Measurements from ENCODE around the gene SYNDIG1. TPM values are rescaled to one million over a fixed set of nuclear protein-coding genes. Genes with fewer than 3 reads are reported as not detected.

SYNDIG1 gene
- total and polyA plus RNA-seq, 4 donors: 0.20 to 5.0 (median 0.63) TPM

DNA sequence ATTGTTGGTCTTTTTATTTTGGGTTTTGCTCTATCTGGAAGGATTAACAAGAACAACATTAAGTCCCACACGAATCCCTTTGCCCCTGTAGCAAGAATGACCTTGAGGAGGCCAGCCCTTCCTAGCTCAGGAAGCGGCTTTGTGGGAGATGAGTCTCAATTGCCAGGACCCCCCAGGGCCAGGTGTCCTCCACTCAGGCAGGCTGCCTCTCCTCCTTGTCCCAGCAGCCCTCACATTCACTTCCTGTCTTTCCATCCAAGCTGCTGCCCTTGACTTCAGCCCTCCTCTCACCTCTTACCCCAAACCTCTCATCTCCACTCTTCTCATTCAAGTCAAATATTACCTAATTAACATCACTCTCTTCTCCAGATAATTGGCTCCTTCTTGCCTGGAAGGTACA lies 22.6 kb upstream of the SYNDIG1 start:
- TF ChIP-seq, protein P1, sequence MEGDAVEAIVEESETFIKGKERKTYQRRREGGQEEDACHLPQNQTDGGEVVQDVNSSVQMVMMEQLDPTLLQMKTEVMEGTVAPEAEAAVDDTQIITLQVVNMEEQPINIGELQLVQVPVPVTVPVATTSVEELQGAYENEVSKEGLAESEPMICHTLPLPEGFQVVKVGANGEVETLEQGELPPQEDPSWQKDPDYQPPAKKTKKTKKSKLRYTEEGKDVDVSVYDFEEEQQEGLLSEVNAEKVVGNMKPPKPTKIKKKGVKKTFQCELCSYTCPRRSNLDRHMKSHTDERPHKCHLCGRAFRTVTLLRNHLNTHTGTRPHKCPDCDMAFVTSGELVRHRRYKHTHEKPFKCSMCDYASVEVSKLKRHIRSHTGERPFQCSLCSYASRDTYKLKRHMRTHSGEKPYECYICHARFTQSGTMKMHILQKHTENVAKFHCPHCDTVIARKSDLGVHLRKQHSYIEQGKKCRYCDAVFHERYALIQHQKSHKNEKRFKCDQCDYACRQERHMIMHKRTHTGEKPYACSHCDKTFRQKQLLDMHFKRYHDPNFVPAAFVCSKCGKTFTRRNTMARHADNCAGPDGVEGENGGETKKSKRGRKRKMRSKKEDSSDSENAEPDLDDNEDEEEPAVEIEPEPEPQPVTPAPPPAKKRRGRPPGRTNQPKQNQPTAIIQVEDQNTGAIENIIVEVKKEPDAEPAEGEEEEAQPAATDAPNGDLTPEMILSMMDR (IDR thresholded peaks at IDR 0.05; ENCODE audit: control extremely low read depth, extremely low read depth): no peak
- no peak for ATAC-seq (ENCODE audit: insufficient read depth, low FRiP score)
- H3K4me1 ChIP-seq (ENCODE audit: control insufficient read depth in 5 of 5, insufficient read depth in 5 of 5, low read length in 5 of 5): peaks cover 0 to 7% (median 0%) of the 10 kb centered on the region in 5 donors
- peaks cover 0 to 9% (median 0%) of the 10 kb centered on the region in 4 donors for H3K9me3 ChIP-seq (ENCODE audit: control insufficient read depth in 4 of 4, insufficient read depth in 3 of 4, low read length in 3 of 4)
- DNase-seq: no peak
- no peaks in the 10 kb centered on the region for H3K27me3 ChIP-seq (ENCODE audit: control insufficient read depth in 3 of 3, insufficient read depth in 3 of 3, low read length in 2 of 3)
- no peak overlapping the region for H3K4me3 ChIP-seq
- WGBS, 2 donors: 80 to 90% methylated on average over 2 of the region's 2 CpGs
- H3K27ac ChIP-seq (ENCODE audit: low read depth in 1 of 2, low read length in 1 of 2): no peak overlapping the region
- H3K9ac ChIP-seq (ENCODE audit: insufficient read depth in 1 of 2, low read length in 2 of 2): no peak overlapping the region
- H3K36me3 ChIP-seq (ENCODE audit: control insufficient read depth in 4 of 4, insufficient read depth in 4 of 4, low read length in 4 of 4): no peaks in the 10 kb centered on the region

DNA sequence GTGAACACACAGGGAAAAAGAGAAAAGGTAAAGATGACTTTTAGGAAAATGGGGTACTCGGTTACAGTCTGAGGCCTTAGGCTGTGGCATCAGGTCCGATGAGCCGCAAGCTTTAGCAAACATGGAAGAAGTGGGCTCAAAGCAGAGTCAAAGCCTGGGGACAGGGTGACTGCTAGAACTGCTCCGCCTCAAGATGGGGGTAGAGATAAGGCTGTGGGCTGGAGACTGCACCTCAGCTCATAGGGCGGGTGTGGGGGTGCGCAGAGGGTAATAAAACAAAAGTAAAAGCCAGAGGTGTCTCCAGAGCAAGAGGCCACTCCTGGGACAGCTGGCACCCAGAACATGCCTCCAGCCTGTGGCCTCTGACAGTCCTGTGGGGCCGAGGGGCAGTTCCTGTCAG lies 21.3 kb upstream of the SYNDIG1 start:
- H3K9ac ChIP-seq (ENCODE audit: insufficient read depth in 1 of 2, low read length in 2 of 2): no peak overlapping the region
- H3K27ac ChIP-seq (ENCODE audit: low read depth in 1 of 2, low read length in 1 of 2): no peak overlapping the region
- DNase-seq (no peak), ATAC-seq (ENCODE audit: insufficient read depth, low FRiP score) (no peak)
- TF ChIP-seq, protein P1 (IDR thresholded peaks at IDR 0.05; ENCODE audit: control extremely low read depth, extremely low read depth): no peak
- WGBS, 2 donors: 74 to 85% methylated on average over 7 of the region's 7 CpGs
- H3K36me3 ChIP-seq (ENCODE audit: control insufficient read depth in 4 of 4, insufficient read depth in 4 of 4, low read length in 4 of 4): no peaks in the 10 kb centered on the region
- no peaks in the 10 kb centered on the region for H3K27me3 ChIP-seq (ENCODE audit: control insufficient read depth in 3 of 3, insufficient read depth in 3 of 3, low read length in 2 of 3)
- peaks cover 0 to 7% (median 0%) of the 10 kb centered on the region in 5 donors for H3K4me1 ChIP-seq (ENCODE audit: control insufficient read depth in 5 of 5, insufficient read depth in 5 of 5, low read length in 5 of 5)
- H3K4me3 ChIP-seq: no peak overlapping the region
- H3K9me3 ChIP-seq (ENCODE audit: control insufficient read depth in 4 of 4, insufficient read depth in 3 of 4, low read length in 3 of 4): peaks cover 0 to 10% (median 0%) of the 10 kb centered on the region in 4 donors

DNA sequence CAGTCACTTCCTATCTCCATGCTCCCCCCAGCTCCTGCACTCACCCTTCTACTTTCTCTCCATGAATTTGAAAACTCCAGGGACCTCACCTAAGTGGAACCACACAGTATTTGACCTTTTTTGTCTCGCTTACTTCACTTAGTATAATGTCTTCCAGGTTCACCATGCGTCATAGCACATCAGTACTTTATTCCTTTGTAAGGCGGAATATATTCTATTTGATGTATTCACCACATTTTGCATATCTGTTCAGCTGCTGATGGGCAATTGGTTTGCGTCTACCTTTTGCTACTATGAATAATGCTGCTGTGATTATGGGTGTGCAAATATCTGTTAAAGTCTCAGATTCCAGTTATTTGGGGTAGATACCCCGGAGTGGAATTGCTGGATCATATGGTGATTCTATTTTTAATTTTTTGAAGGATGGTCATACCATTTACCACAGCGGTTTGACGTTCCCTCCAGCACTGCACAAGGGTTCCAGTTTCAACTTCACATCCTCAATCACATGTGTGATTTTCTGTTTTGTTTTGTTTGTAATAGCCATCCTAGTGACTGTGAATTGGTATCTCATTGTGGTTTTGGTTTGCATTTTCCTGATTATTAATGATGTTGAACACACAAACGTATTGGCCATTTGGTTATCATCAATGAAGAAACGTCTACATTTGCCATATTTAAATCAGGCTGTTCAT lies 20.3 kb upstream of the SYNDIG1 start:
- H3K36me3 ChIP-seq (ENCODE audit: control insufficient read depth in 4 of 4, insufficient read depth in 4 of 4, low read length in 4 of 4): no peaks in the 10 kb centered on the region
- ATAC-seq (ENCODE audit: insufficient read depth, low FRiP score): no peak
- H3K4me3 ChIP-seq: no peak overlapping the region
- no peak for DNase-seq
- no peak overlapping the region for H3K27ac ChIP-seq (ENCODE audit: low read depth in 1 of 2, low read length in 1 of 2)
- TF ChIP-seq, protein P1 (IDR thresholded peaks at IDR 0.05; ENCODE audit: control extremely low read depth, extremely low read depth): no peak
- no peaks in the 10 kb centered on the region for H3K27me3 ChIP-seq (ENCODE audit: control insufficient read depth in 3 of 3, insufficient read depth in 3 of 3, low read length in 2 of 3)
- H3K4me1 ChIP-seq (ENCODE audit: control insufficient read depth in 5 of 5, insufficient read depth in 5 of 5, low read length in 5 of 5): peaks cover 0 to 7% (median 3%) of the 10 kb centered on the region in 5 donors
- no peak overlapping the region for H3K9ac ChIP-seq (ENCODE audit: insufficient read depth in 1 of 2, low read length in 2 of 2)
- peaks cover 0 to 7% (median 0%) of the 10 kb centered on the region in 4 donors for H3K9me3 ChIP-seq (ENCODE audit: control insufficient read depth in 4 of 4, insufficient read depth in 3 of 4, low read length in 3 of 4)
- 69 to 91% methylated on average over 9 of the region's 9 CpGs for WGBS, 2 donors

Data from lung (tissue), 12 donors.